ENCODE data around the gene DGUOK.

DNA sequence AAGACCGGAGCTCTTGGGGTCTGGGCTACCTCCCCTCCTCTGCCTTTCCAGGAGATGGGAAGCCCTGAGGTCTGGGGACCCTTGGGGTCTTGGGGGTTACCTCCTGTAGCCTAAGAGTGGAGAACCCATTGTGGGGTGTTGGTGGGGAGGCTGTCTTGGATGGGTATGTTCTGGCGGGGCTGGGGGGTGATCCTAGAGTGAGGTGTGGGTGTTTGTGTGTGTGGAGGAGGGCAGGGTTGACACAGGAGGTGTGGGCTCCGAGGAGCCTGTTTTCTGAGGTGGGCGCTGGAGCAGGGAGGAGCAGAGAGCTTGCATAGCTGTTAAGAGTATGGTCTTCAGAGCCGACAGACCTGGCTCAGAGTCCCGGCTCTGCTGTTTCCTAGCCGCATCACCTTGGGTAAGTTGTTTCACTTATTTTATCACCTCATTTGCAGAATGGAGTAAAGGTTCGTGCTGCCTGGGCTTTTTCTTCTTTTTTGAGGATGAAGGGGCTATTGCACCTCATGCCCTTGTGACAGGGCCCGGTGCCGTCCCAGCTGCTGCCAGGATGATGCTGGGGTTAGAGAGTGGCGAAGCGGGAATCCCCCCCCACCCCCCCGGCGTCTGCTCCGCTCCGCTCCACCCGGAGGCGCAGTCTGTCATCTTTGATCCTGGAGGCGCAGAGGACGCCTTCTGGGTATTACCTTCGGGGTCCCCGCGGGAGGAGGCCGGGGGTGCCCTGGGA is 75.3 kb downstream of the DGUOK start:
- no peak for TF ChIP-seq POLR2A (IDR thresholded peaks at IDR 0.05)
- TF ChIP-seq, protein P1, sequence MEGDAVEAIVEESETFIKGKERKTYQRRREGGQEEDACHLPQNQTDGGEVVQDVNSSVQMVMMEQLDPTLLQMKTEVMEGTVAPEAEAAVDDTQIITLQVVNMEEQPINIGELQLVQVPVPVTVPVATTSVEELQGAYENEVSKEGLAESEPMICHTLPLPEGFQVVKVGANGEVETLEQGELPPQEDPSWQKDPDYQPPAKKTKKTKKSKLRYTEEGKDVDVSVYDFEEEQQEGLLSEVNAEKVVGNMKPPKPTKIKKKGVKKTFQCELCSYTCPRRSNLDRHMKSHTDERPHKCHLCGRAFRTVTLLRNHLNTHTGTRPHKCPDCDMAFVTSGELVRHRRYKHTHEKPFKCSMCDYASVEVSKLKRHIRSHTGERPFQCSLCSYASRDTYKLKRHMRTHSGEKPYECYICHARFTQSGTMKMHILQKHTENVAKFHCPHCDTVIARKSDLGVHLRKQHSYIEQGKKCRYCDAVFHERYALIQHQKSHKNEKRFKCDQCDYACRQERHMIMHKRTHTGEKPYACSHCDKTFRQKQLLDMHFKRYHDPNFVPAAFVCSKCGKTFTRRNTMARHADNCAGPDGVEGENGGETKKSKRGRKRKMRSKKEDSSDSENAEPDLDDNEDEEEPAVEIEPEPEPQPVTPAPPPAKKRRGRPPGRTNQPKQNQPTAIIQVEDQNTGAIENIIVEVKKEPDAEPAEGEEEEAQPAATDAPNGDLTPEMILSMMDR (IDR thresholded peaks at IDR 0.05), result no peak
